Caco-2 (cell line): ENCODE results near the gene SECISBP2L. TPM values are rescaled to one million over a fixed set of nuclear protein-coding genes. Genes with fewer than 3 reads are reported as not detected.

Source experiments
- Bru-seq: library from RNA; stranded (reverse); fragments of 400-500 nt; gene quantifications from one replicate; lab custom pipeline; 2021; lab: Mats Ljungman, UMichigan
- BruChase-seq, 2 experiments: library from RNA; stranded (reverse); fragments of 400-500 nt; gene quantifications; one replicate each; lab custom pipeline; 2021; lab: Mats Ljungman, UMichigan
- BruUV-seq: library from RNA; stranded (reverse); fragments of 400-500 nt; replicated peaks from 2 replicates; lab custom pipeline; 2021; lab: Mats Ljungman, UMichigan
- CTCF ChIA-PET: fragments of 300-600 bp; sonication (Branson Sonifier 250); formaldehyde crosslinking; loops from one replicate; lab custom pipeline; 2022; ENCODE audit warnings: antibody characterized with exemption; lab: Charles Lee
- POLR2A ChIA-PET: fragments of 300-600 bp; sonication (Branson Sonifier 250); formaldehyde crosslinking; loops from one replicate; lab custom pipeline; 2022; ENCODE audit warnings: antibody characterized with exemption; lab: Charles Lee
- DNase-seq, 2 experiments: peaks; one replicate each; pipeline versions ENCODE4 v3.0.0 to v3.0.0-alpha.2; 2020 to 2022
- H3K27me3 ChIP-seq: replicated peaks from 2 replicates; pipeline ENCODE4 v1.6.0; 2011; ENCODE audit warnings: low read length; ENCODE audit not compliant: control insufficient read depth, insufficient read depth
- H3K36me3 ChIP-seq: 2 replicates; pipeline ENCODE4 v1.5.1; 2011; ENCODE audit warnings: low read length; ENCODE audit not compliant: control insufficient read depth, insufficient read depth
- H3K4me1 ChIP-seq: fragments of 250-450 bp; sonication (Bioruptor Pico); 2 replicates; pipeline ENCODE4 v1.5.1; 2020; ENCODE audit warnings: mild to moderate bottlenecking
- H3K4me3 ChIP-seq: 2 replicates; pipeline ENCODE4 v1.5.1; 2011; ENCODE audit warnings: low read depth, mild to moderate bottlenecking, control low read depth, low read length
- H3K9me3 ChIP-seq: fragments of 250-450 bp; sonication (Bioruptor Pico); 2 replicates; pipeline ENCODE4 v1.5.1; 2020; ENCODE audit warnings: mild to moderate bottlenecking, moderate library complexity
- H3K27ac Mint-ChIP-seq: one replicate; pipeline ENCODE4 v1.8.0; 2022; ENCODE audit warnings: mixed read lengths; ENCODE audit not compliant: unreplicated experiment
- H3K27me3 Mint-ChIP-seq: one replicate; pipeline ENCODE4 v1.8.0; 2022; ENCODE audit warnings: mixed read lengths; ENCODE audit not compliant: insufficient read depth, unreplicated experiment
- H3K36me3 Mint-ChIP-seq: one replicate; pipeline ENCODE4 v1.8.0; 2022; ENCODE audit warnings: mild to moderate bottlenecking, mixed read lengths; ENCODE audit not compliant: insufficient read depth, unreplicated experiment
- H3K4me1 Mint-ChIP-seq: one replicate; pipeline ENCODE4 v1.8.0; 2022; ENCODE audit warnings: low read depth, mixed read lengths; ENCODE audit not compliant: unreplicated experiment
- H3K4me3 Mint-ChIP-seq: one replicate; pipeline ENCODE4 v1.8.0; 2022; ENCODE audit warnings: mild to moderate bottlenecking, moderate library complexity, mixed read lengths; ENCODE audit not compliant: unreplicated experiment
- H3K9me3 Mint-ChIP-seq: one replicate; pipeline ENCODE4 v1.8.0; 2022; ENCODE audit warnings: mixed read lengths; ENCODE audit not compliant: unreplicated experiment
- CTCF ChIP-seq, 2 experiments: fragments of 200-600 bp in 1 of 2; IDR thresholded peaks; 1 replicate in 1 of 2; 2 replicates in 1 of 2; pipeline versions ENCODE4 v1.5.1 to v1.8.0; 2011 to 2022; ENCODE audit warnings: antibody characterized with exemption in 1 of 2, control low read depth in 1 of 2, inconsistent platforms in 1 of 2, low read depth in 1 of 2, low read length in 1 of 2, mild to moderate bottlenecking in 1 of 2, moderate library complexity in 1 of 2; ENCODE audit not compliant: insufficient read depth in 1 of 2, severe bottlenecking in 1 of 2, unreplicated experiment in 1 of 2
- intact Hi-C: fragments of 100-400 bp; cut with micrococcal nuclease; formaldehyde crosslinking; loops from one replicate; pipeline ENCODE4 v1.10.0; 2022; ENCODE audit not compliant: unreplicated experiment
- long read RNA-seq: library from polyadenylated mRNA; stranded (forward); transcript quantifications from one replicate; pipeline ENCODE4 v2.0.0, GENCODE V29; 2022
- total RNA-seq: library from RNA; stranded (reverse); gene quantifications from 2 replicates; pipeline ENCODE4 v1.2.3, GENCODE V29; 2022

The SECISBP2L gene
- 27.9 and 29.7 TPM in 2 replicates for total RNA-seq
- Bru-seq, nascent RNA, result percentile 84 among the genes with signal in this experiment
- percentile 89 among the genes with signal in this experiment for BruChase-seq, experiment 1, labeled RNA remaining after a 2-hour chase
- percentile 82 among the genes with signal in this experiment for BruChase-seq, experiment 2, labeled RNA remaining after a 6-hour chase
- long read RNA-seq, partial matches to known transcripts, result 3 of 10 reads
- long read RNA-seq, other reads (novel, unspliced or antisense), result 7 of 10 reads

GRCh38 chr15:49046220-49047102 is at the start of gene SECISBP2L:
Gene SECISBP2L (minus strand): TSS chr15:49046446. CDS start chr15:49046299, 147 bp downstream.
- H3K27me3 ChIP-seq, result no peaks in the 10 kb centered on the region
- Mint-ChIP-seq H3K4me3 (peak within 1 kb of the TSS; percentile 97), H3K36me3 (no peaks in the 10 kb centered on the region), H3K27me3 (no peaks in the 10 kb centered on the region), H3K4me1 (peaks cover 7% of the 10 kb centered on the region), H3K27ac (peak within 1 kb of the TSS; percentile 91), H3K9me3 (peaks cover 2% of the 10 kb centered on the region)
- H3K4me1 ChIP-seq, result no peaks in the 10 kb centered on the region
- POLR2A ChIA-PET, result interaction anchor here (1.5 kb wide), 1 partner anchor 236 kb away, joined by 4 read pairs; the partner anchor contains the start of gene CEP152
- intact Hi-C loops, result loop anchor here (1.0 to 10.0 kb wide), 6 partner anchors 10 to 712 kb away; partner anchors contain the start of genes COPS2 and DUT
- DNase-seq, result peak; percentile 96
- TF ChIP-seq CTCF (IDR thresholded peaks at IDR 0.05; ENCODE audit: insufficient read depth in 1 of 2, low read depth in 1 of 2, low read length in 1 of 2, severe bottlenecking in 1 of 2, unreplicated experiment in 1 of 2), result peak in 1 of 2 experiments; percentile 70
- BruUV-seq, result no TSS peak
- CTCF ChIA-PET, result interaction anchor here (1.0 to 2.0 kb wide), 3 partner anchors 71 to 109 kb away, joined by 5 to 7 read pairs (median 5); partner anchors contain the start of gene COPS2
- H3K4me3 ChIP-seq, result peak within 1 kb of the TSS; percentile 98
- no peaks in the 10 kb centered on the region for H3K36me3 ChIP-seq
- H3K9me3 ChIP-seq, result no peaks in the 10 kb centered on the region

GRCh38 chr15:49094923-49095322 is 48.7 kb upstream of the SECISBP2L start:
- Mint-ChIP-seq H3K4me1 (peaks cover 6% of the 10 kb centered on the region), H3K27me3 (no peaks in the 10 kb centered on the region), H3K36me3 (peaks cover 6% of the 10 kb centered on the region), H3K9me3 (no peaks in the 10 kb centered on the region), H3K27ac (no peak overlapping the region), H3K4me3 (no peak overlapping the region)
- no TSS peak for BruUV-seq
- POLR2A ChIA-PET, result no interaction called here
- CTCF ChIA-PET, result no interaction called here
- H3K4me1 ChIP-seq, result peaks cover 14% of the 10 kb centered on the region
- H3K4me3 ChIP-seq, result no peak overlapping the region
- H3K36me3 ChIP-seq, result no peaks in the 10 kb centered on the region
- H3K9me3 ChIP-seq, result no peaks in the 10 kb centered on the region
- TF ChIP-seq CTCF (IDR thresholded peaks at IDR 0.05; ENCODE audit: insufficient read depth in 1 of 2, low read depth in 1 of 2, low read length in 1 of 2, severe bottlenecking in 1 of 2, unreplicated experiment in 1 of 2), result no peak
- DNase-seq, result no peak
- intact Hi-C loops, result no loop called here
- H3K27me3 ChIP-seq, result no peaks in the 10 kb centered on the region
